Activated CD8-positive, alpha-beta T cell treated with anti-CD3 and anti-CD28 coated beads, Interleukin-2, amount 10 ng/mL, durations not matched to agents 7 days and 5 days (primary cell): Measurements from ENCODE around the gene BTLA. TPM values are rescaled to one million over a fixed set of nuclear protein-coding genes. Genes with fewer than 3 reads are reported as not detected.
"Not testable (repeated sequence)": the region's sequence is repeated elsewhere in the genome, so short reads cannot be mapped to it uniquely, and the experiment has no call there.

Experiments
- ATAC-seq: fragments of 150-1000 bp; cut with Tn5 transposase; one replicate; pipeline ENCODE4 v1.10.0; 2021; ENCODE audit warnings: moderate library complexity
- CTCF ChIA-PET: fragments of 350-600 bp; sonication (Branson Sonifier 250); formaldehyde crosslinking; loops from one replicate; lab custom pipeline; 2021; ENCODE audit warnings: antibody characterized with exemption; lab: Charles Lee
- POLR2A ChIA-PET: fragments of 350-600 bp; sonication (Branson Sonifier 250); formaldehyde crosslinking; loops from one replicate; lab custom pipeline; 2021; ENCODE audit warnings: antibody characterized with exemption; lab: Charles Lee
- DNase-seq: peaks from one replicate; pipeline ENCODE4 v3.0.0-alpha.2; 2020
- H3K27ac Mint-ChIP-seq: one replicate; pipeline ENCODE4 v1.8.0; 2021; ENCODE audit warnings: mild to moderate bottlenecking, mixed read lengths
- H3K27me3 Mint-ChIP-seq: one replicate; pipeline ENCODE4 v1.8.0; 2021; ENCODE audit warnings: low read depth, mixed read lengths
- H3K36me3 Mint-ChIP-seq: one replicate; pipeline ENCODE4 v1.8.0; 2021; ENCODE audit warnings: low read depth, mixed read lengths
- H3K4me1 Mint-ChIP-seq: one replicate; pipeline ENCODE4 v1.8.0; 2021; ENCODE audit warnings: low read depth, mixed read lengths
- H3K4me3 Mint-ChIP-seq: one replicate; pipeline ENCODE4 v1.8.0; 2021; ENCODE audit warnings: mild to moderate bottlenecking, mixed read lengths
- H3K9me3 Mint-ChIP-seq: one replicate; pipeline ENCODE4 v1.8.0; 2022; ENCODE audit warnings: mixed read lengths; ENCODE audit not compliant: insufficient read depth
- total RNA-seq, 2 experiments: library from RNA; stranded (reverse); gene quantifications; one replicate each; pipeline ENCODE4 v1.2.3, GENCODE V29; 2021

BTLA gene
- total RNA-seq, 2 experiments from 2014 or later: 22.3 to 26.0 TPM

- peaks cover 18% of the 10 kb centered on the region for H3K4me1 Mint-ChIP-seq
- ATAC-seq (peak; percentile 90), DNase-seq (peak; percentile 29)
- peaks cover 2% of the 10 kb centered on the region for H3K36me3 Mint-ChIP-seq
- peaks cover 5% of the 10 kb centered on the region for H3K9me3 Mint-ChIP-seq
- H3K4me3 Mint-ChIP-seq: no peak overlapping the region
- ChIA-PET POLR2A (no interaction called here), CTCF (interaction anchor here (0.6 to 3.1 kb wide), 17 partner anchors 9 to 326 kb away, joined by 3 to 20 read pairs (median 4); partner anchors contain the start of genes BTLA, CD200 and SLC9C1)
- H3K27me3 Mint-ChIP-seq: no peaks in the 10 kb centered on the region
- peak overlapping the region; percentile 47 for H3K27ac Mint-ChIP-seq
These were observed 61.9 kb downstream of the BTLA start for GRCh38 chr3:112437146-112438022.

GRCh38 chr3:112429960-112430359 is 69.3 kb downstream of the BTLA start:
- CTCF ChIA-PET: no interaction called here
- no peak overlapping the region for H3K4me3 Mint-ChIP-seq
- DNase-seq: no peak
- no peaks in the 10 kb centered on the region for H3K9me3 Mint-ChIP-seq
- H3K27ac Mint-ChIP-seq: no peak overlapping the region
- H3K27me3 Mint-ChIP-seq: no peaks in the 10 kb centered on the region
- POLR2A ChIA-PET: no interaction called here
- peaks cover 3% of the 10 kb centered on the region for H3K36me3 Mint-ChIP-seq
- H3K4me1 Mint-ChIP-seq: no peaks in the 10 kb centered on the region
- ATAC-seq: no peak

GRCh38 chr3:112427123-112427522 is 72.1 kb downstream of the BTLA start:
- no peak for ATAC-seq
- H3K9me3 Mint-ChIP-seq: no peaks in the 10 kb centered on the region
- no peak overlapping the region for H3K27ac Mint-ChIP-seq
- POLR2A ChIA-PET: no interaction called here
- H3K36me3 Mint-ChIP-seq: no peaks in the 10 kb centered on the region
- H3K27me3 Mint-ChIP-seq: peaks cover under 1% of the 10 kb centered on the region
- no peak overlapping the region for H3K4me3 Mint-ChIP-seq
- H3K4me1 Mint-ChIP-seq: no peaks in the 10 kb centered on the region
- DNase-seq: no peak
- CTCF ChIA-PET: no interaction called here

GRCh38 chr3:112425858-112426750 is 73.2 kb downstream of the BTLA start:
- Mint-ChIP-seq H3K4me3 (no peak overlapping the region), H3K36me3 (no peaks in the 10 kb centered on the region), H3K27me3 (peaks cover 4% of the 10 kb centered on the region), H3K9me3 (no peaks in the 10 kb centered on the region), H3K4me1 (no peaks in the 10 kb centered on the region), H3K27ac (no peak overlapping the region)
- ChIA-PET POLR2A (no interaction called here), CTCF (no interaction called here)
- DNase-seq (no peak), ATAC-seq (no peak)

- Mint-ChIP-seq H3K4me3 (no peak overlapping the region), H3K36me3 (no peaks in the 10 kb centered on the region), H3K4me1 (no peaks in the 10 kb centered on the region), H3K27me3 (peaks cover 4% of the 10 kb centered on the region), H3K27ac (no peak overlapping the region), H3K9me3 (no peaks in the 10 kb centered on the region)
- POLR2A ChIA-PET: no interaction called here
- ATAC-seq (no peak), DNase-seq (no peak)
- CTCF ChIA-PET: no interaction called here
These were observed 73.9 kb downstream of the BTLA start for GRCh38 chr3:112425382-112425781.

- H3K4me1 Mint-ChIP-seq: no peaks in the 10 kb centered on the region
- POLR2A ChIA-PET: no interaction called here
- DNase-seq (no peak), ATAC-seq (no peak)
- H3K27ac Mint-ChIP-seq: no peak overlapping the region
- no peaks in the 10 kb centered on the region for H3K9me3 Mint-ChIP-seq
- no peak overlapping the region for H3K4me3 Mint-ChIP-seq
- no peaks in the 10 kb centered on the region for H3K36me3 Mint-ChIP-seq
- CTCF ChIA-PET: no interaction called here
- H3K27me3 Mint-ChIP-seq: peaks cover 4% of the 10 kb centered on the region
These were observed 74.9 kb downstream of the BTLA start for GRCh38 chr3:112424394-112424793.

GRCh38 chr3:112422921-112423320 is 76.4 kb downstream of the BTLA start:
- H3K4me3 Mint-ChIP-seq, POLR2A ChIA-PET, DNase-seq, ATAC-seq, CTCF ChIA-PET, H3K9me3 Mint-ChIP-seq, H3K4me1 Mint-ChIP-seq, H3K27ac Mint-ChIP-seq, H3K36me3 Mint-ChIP-seq, H3K27me3 Mint-ChIP-seq: not testable (repeated sequence)

- DNase-seq, ATAC-seq, POLR2A ChIA-PET, H3K27ac Mint-ChIP-seq, H3K4me3 Mint-ChIP-seq, H3K9me3 Mint-ChIP-seq, CTCF ChIA-PET, H3K4me1 Mint-ChIP-seq, H3K36me3 Mint-ChIP-seq, H3K27me3 Mint-ChIP-seq: not testable (repeated sequence)
These were observed 80.7 kb downstream of the BTLA start for GRCh38 chr3:112418526-112418925.

- no peaks in the 10 kb centered on the region for H3K9me3 Mint-ChIP-seq
- peaks cover 4% of the 10 kb centered on the region for H3K27me3 Mint-ChIP-seq
- ChIA-PET CTCF (interaction anchor here (1.4 kb wide), 1 partner anchor 124 kb away, joined by 3 read pairs; the partner anchor contains the start of gene SLC9C1), POLR2A (no interaction called here)
- peaks cover 3% of the 10 kb centered on the region for H3K4me1 Mint-ChIP-seq
- H3K36me3 Mint-ChIP-seq: no peaks in the 10 kb centered on the region
- DNase-seq (no peak), ATAC-seq (no peak)
- no peak overlapping the region for H3K4me3 Mint-ChIP-seq
- H3K27ac Mint-ChIP-seq: no peak overlapping the region
These were observed 81.5 kb downstream of the BTLA start for GRCh38 chr3:112417696-112418318.

GRCh38 chr3:112416391-112417212 is 82.7 kb downstream of the BTLA start:
- ChIA-PET CTCF (interaction anchor here (1.2 to 1.4 kb wide), 2 partner anchors 21 to 123 kb away, joined by 3 read pairs; partner anchors contain the start of gene SLC9C1), POLR2A (no interaction called here)
- H3K4me1 Mint-ChIP-seq: peaks cover 3% of the 10 kb centered on the region
- H3K36me3 Mint-ChIP-seq: no peaks in the 10 kb centered on the region
- no peaks in the 10 kb centered on the region for H3K27me3 Mint-ChIP-seq
- no peak overlapping the region for H3K4me3 Mint-ChIP-seq
- ATAC-seq (no peak), DNase-seq (no peak)
- H3K9me3 Mint-ChIP-seq: no peaks in the 10 kb centered on the region
- H3K27ac Mint-ChIP-seq: no peak overlapping the region

GRCh38 chr3:112415390-112415789 is 83.9 kb downstream of the BTLA start:
- Mint-ChIP-seq H3K27ac (no peak overlapping the region), H3K4me1 (peaks cover 3% of the 10 kb centered on the region), H3K36me3 (no peaks in the 10 kb centered on the region), H3K27me3 (no peaks in the 10 kb centered on the region), H3K4me3 (no peak overlapping the region), H3K9me3 (no peaks in the 10 kb centered on the region)
- DNase-seq: no peak
- POLR2A ChIA-PET: no interaction called here
- ATAC-seq: no peak
- CTCF ChIA-PET: interaction anchor here (1.2 kb wide), 1 partner anchor 22 kb away, joined by 3 read pairs; no protein-coding TSS in a partner anchor
